WTC11 (cell line): ENCODE data around the gene SEC16B. TPM values are rescaled to one million over a fixed set of nuclear protein-coding genes. Genes with fewer than 3 reads are reported as not detected.
A peak's percentile ranks its signal among the peaks of the same experiment; 100 is the strongest.

ENCODE experiments used
- ATAC-seq: fragments of 200-7000 bp; cut with Tn5 transposase; 2 replicates; pipeline ENCODE4 v1.10.0; 2021; ENCODE audit warnings: mild to moderate bottlenecking, moderate library complexity
- Bru-seq: library from RNA; stranded (reverse); fragments of 400-500 nt; gene quantifications from one replicate; lab custom pipeline; 2021; lab: Mats Ljungman, UMichigan
- CTCF ChIA-PET: fragments of 300-600 bp; sonication (Branson Sonifier 250); formaldehyde crosslinking; loops from one replicate; lab custom pipeline; 2021; ENCODE audit warnings: antibody characterized with exemption; lab: Charles Lee
- POLR2A ChIA-PET: fragments of 350-600 bp; sonication (Branson Sonifier 250); formaldehyde crosslinking; loops from one replicate; lab custom pipeline; 2021; ENCODE audit warnings: antibody characterized with exemption; lab: Charles Lee
- DNase-seq: peaks from one replicate; pipeline ENCODE4 v3.0.0; 2021; ENCODE audit warnings: low spot score
- H3K27ac Mint-ChIP-seq: 2 replicates; pipeline ENCODE4 v1.8.0; 2021; ENCODE audit warnings: mixed read lengths
- H3K27me3 Mint-ChIP-seq: 2 replicates; pipeline ENCODE4 v1.8.0; 2021; ENCODE audit warnings: low read depth, mild to moderate bottlenecking, moderate library complexity, mixed read lengths
- H3K36me3 Mint-ChIP-seq: 2 replicates; pipeline ENCODE4 v1.8.0; 2021; ENCODE audit warnings: mixed read lengths
- H3K4me1 Mint-ChIP-seq: 2 replicates; pipeline ENCODE4 v1.8.0; 2022; ENCODE audit warnings: mixed read lengths
- H3K4me3 Mint-ChIP-seq: 2 replicates; pipeline ENCODE4 v1.8.0; 2021; ENCODE audit warnings: mild to moderate bottlenecking, moderate library complexity, mixed read lengths
- H3K9me3 Mint-ChIP-seq: 2 replicates; pipeline ENCODE4 v1.8.0; 2021; ENCODE audit warnings: mixed read lengths
- ESRRA ChIP-seq: sonication (generic); formaldehyde crosslinking; IDR thresholded peaks from 2 replicates; pipeline ENCODE4 v1.8.1; 2022; ENCODE audit warnings: mild to moderate bottlenecking, missing genetic modification reagents, borderline replicate concordance
- GABPB1 ChIP-seq: sonication (generic); formaldehyde crosslinking; IDR thresholded peaks from 2 replicates; pipeline ENCODE4 v1.8.1; 2023; ENCODE audit warnings: mild to moderate bottlenecking, missing genetic modification reagents
- IRF2 ChIP-seq: sonication (generic); formaldehyde crosslinking; IDR thresholded peaks from 2 replicates; pipeline ENCODE4 v1.8.0; 2022; ENCODE audit warnings: low read depth, missing genetic modification reagents, borderline replicate concordance
- MYBL2 ChIP-seq: sonication (generic); formaldehyde crosslinking; IDR thresholded peaks from 2 replicates; pipeline ENCODE4 v1.8.1; 2023; ENCODE audit warnings: mild to moderate bottlenecking, moderate library complexity, missing genetic modification reagents
- OVOL2 ChIP-seq: fragments of 250-450 bp; sonication (Bioruptor Pico); IDR thresholded peaks from 2 replicates; pipeline ENCODE4 v1.9.0; 2021; ENCODE audit warnings: mild to moderate bottlenecking, borderline replicate concordance
- RELA ChIP-seq: sonication (generic); formaldehyde crosslinking; IDR thresholded peaks from 2 replicates; pipeline ENCODE4 v1.8.1; 2022; ENCODE audit warnings: missing genetic modification reagents, mild to moderate bottlenecking, borderline replicate concordance
- RORB ChIP-seq: fragments of 250-450 bp; sonication (Bioruptor Pico); IDR thresholded peaks from 2 replicates; pipeline ENCODE4 v1.9.0; 2021; ENCODE audit warnings: mild to moderate bottlenecking
- ZBTB21 ChIP-seq: sonication (generic); formaldehyde crosslinking; IDR thresholded peaks from 2 replicates; pipeline ENCODE4 v1.8.1; 2023; ENCODE audit warnings: mild to moderate bottlenecking, missing genetic modification reagents, borderline replicate concordance
- ZNF232 ChIP-seq: sonication (generic); formaldehyde crosslinking; IDR thresholded peaks from 2 replicates; pipeline ENCODE4 v1.8.0; 2022; ENCODE audit warnings: mild to moderate bottlenecking, missing genetic modification reagents
- ZNF416 ChIP-seq: fragments of 250-450 bp; sonication (Bioruptor Pico); IDR thresholded peaks from 2 replicates; pipeline ENCODE4 v1.9.0; 2021; ENCODE audit warnings: mild to moderate bottlenecking, inconsistent platforms
- long read RNA-seq, 3 experiments: library from RNA in 1 of 3; library from capped mRNA in 1 of 3; library from polyadenylated mRNA in 1 of 3; unstranded in 2 of 3; stranded (forward) in 1 of 3; transcript quantifications; one replicate each; pipeline ENCODE4 v2.0.0, GENCODE V29; 2021
- total RNA-seq: library from RNA; stranded (reverse); gene quantifications from 3 replicates; pipeline ENCODE4 v1.2.3, GENCODE V29; 2021
- TF ChIP-seq, protein P1 (sequence below): sonication (generic); formaldehyde crosslinking; IDR thresholded peaks from 2 replicates; pipeline ENCODE4 v1.8.0; 2023; ENCODE audit warnings: missing genetic modification reagents, mild to moderate bottlenecking, borderline replicate concordance
- TF ChIP-seq, protein P2 (sequence below): fragments of 250-450 bp; sonication (Bioruptor Pico); conservative IDR thresholded peaks from 2 replicates; pipeline ENCODE4 v1.9.0; 2021; ENCODE audit warnings: mild to moderate bottlenecking

The SEC16B gene, protein sequence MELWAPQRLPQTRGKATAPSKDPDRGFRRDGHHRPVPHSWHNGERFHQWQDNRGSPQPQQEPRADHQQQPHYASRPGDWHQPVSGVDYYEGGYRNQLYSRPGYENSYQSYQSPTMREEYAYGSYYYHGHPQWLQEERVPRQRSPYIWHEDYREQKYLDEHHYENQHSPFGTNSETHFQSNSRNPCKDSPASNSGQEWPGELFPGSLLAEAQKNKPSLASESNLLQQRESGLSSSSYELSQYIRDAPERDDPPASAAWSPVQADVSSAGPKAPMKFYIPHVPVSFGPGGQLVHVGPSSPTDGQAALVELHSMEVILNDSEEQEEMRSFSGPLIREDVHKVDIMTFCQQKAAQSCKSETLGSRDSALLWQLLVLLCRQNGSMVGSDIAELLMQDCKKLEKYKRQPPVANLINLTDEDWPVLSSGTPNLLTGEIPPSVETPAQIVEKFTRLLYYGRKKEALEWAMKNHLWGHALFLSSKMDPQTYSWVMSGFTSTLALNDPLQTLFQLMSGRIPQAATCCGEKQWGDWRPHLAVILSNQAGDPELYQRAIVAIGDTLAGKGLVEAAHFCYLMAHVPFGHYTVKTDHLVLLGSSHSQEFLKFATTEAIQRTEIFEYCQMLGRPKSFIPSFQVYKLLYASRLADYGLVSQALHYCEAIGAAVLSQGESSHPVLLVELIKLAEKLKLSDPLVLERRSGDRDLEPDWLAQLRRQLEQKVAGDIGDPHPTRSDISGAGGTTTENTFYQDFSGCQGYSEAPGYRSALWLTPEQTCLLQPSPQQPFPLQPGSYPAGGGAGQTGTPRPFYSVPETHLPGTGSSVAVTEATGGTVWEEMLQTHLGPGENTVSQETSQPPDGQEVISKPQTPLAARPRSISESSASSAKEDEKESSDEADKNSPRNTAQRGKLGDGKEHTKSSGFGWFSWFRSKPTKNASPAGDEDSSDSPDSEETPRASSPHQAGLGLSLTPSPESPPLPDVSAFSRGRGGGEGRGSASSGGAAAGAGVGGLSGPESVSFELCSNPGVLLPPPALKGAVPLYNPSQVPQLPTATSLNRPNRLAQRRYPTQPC
- 0.90 to 1.7 TPM (median 0.92 TPM) in 3 replicates for total RNA-seq
- Bru-seq, nascent RNA, result percentile 22 among the genes with signal in this experiment
- long read RNA-seq, experiment 1, partial matches to known transcripts, result 0 of 3 reads
- long read RNA-seq, experiment 1, other reads (novel, unspliced or antisense), result 3 of 3 reads
- long read RNA-seq, experiment 2, result 0 reads
- long read RNA-seq, experiment 3, result 0 reads

DNA sequence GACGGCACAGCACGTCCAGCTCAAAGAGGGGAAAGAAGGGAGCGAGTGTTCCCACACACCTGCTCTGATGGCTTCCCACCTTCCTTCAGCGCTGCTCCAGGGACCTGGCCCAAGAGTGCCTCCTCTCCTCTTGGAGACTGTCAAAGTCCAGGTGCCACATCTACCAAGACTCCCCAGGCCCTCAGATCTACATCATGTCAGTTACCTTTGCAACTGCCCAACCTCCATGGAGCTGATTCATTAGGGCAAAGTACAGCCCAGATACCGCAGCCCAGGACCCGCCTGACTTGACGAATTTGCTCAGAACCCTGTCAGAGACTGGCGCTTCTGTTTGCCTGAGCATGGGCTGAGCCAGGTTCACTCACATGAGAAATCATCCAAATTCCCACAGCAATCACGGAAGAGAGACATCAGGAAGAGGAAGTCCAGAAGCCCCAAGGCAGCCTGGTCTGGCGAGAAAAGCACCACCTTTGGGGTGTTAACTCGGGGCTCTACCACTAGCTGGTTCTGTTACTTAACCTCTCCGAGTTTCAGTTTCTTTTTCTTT lies at the start of gene SEC16B:
SEC16B (minus strand) TSS at position 234 of the 547 bp plus-strand sequence. CDS start 2,077 bp downstream, outside the sequence.
- Mint-ChIP-seq H3K4me3 (no peak within 1 kb of the TSS), H3K27ac (no peak within 1 kb of the TSS), H3K36me3 (no peaks in the 10 kb centered on the region), H3K27me3 (no peaks in the 10 kb centered on the region; the same call in 1 of the 2 replicates), H3K9me3 (peaks cover 10% of the 10 kb centered on the region), H3K4me1 (no peaks in the 10 kb centered on the region)
- no peak for ATAC-seq
- TF ChIP-seq GABPB1 (CRISPR knock-in tag) (peak; percentile 45; the same call in 1 of the 2 replicates), ZBTB21 (CRISPR knock-in tag) (no peak)
- DNase-seq, result no peak
- POLR2A ChIA-PET, result no interaction called here
- CTCF ChIA-PET, result interaction anchor here (0.7 kb wide), 1 partner anchor 531 kb away, joined by 3 read pairs; no protein-coding TSS in a partner anchor

DNA sequence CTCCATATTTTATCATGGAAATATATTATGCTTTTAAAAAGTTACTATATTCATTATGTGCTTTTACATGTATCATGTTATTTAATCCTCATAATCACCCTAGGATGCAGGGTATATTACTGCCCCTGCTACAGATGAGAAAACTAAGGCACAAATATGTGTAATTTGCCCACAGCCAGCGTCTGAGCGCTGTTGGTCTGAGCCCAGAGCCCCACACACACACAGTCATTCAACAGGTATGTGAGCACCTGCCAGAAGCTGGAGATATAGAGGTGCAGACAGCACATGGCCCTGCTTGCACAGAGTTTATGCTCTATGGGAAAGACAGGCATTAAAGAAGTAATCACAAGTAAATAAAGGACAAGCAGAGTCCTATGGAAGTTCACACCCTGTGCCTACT lies 49.8 kb upstream of the SEC16B start:
- DNase-seq, result no peak
- CTCF ChIA-PET, result interaction anchor here (1.4 kb wide), 1 partner anchor 12 kb away, joined by 8 read pairs; no protein-coding TSS in a partner anchor

More for the DNA sequence above, 49.8 kb upstream of the SEC16B start:
- Mint-ChIP-seq H3K27ac (no peak overlapping the region), H3K27me3 (no peaks in the 10 kb centered on the region; the same call in 1 of the 2 replicates), H3K4me1 (no peaks in the 10 kb centered on the region), H3K4me3 (no peak overlapping the region), H3K36me3 (peaks cover 23% of the 10 kb centered on the region), H3K9me3 (peaks cover 28% of the 10 kb centered on the region)
- no peak for ATAC-seq
- TF ChIP-seq MYBL2 (CRISPR knock-in tag), result no peak
- TF ChIP-seq OVOL2 (CRISPR knock-in tag), result no peak
- TF ChIP-seq RORB (CRISPR knock-in tag), result no peak
- no peak for TF ChIP-seq ZNF232 (CRISPR knock-in tag)
- TF ChIP-seq ZNF416 (CRISPR knock-in tag), result no peak
- TF ChIP-seq, protein P1, sequence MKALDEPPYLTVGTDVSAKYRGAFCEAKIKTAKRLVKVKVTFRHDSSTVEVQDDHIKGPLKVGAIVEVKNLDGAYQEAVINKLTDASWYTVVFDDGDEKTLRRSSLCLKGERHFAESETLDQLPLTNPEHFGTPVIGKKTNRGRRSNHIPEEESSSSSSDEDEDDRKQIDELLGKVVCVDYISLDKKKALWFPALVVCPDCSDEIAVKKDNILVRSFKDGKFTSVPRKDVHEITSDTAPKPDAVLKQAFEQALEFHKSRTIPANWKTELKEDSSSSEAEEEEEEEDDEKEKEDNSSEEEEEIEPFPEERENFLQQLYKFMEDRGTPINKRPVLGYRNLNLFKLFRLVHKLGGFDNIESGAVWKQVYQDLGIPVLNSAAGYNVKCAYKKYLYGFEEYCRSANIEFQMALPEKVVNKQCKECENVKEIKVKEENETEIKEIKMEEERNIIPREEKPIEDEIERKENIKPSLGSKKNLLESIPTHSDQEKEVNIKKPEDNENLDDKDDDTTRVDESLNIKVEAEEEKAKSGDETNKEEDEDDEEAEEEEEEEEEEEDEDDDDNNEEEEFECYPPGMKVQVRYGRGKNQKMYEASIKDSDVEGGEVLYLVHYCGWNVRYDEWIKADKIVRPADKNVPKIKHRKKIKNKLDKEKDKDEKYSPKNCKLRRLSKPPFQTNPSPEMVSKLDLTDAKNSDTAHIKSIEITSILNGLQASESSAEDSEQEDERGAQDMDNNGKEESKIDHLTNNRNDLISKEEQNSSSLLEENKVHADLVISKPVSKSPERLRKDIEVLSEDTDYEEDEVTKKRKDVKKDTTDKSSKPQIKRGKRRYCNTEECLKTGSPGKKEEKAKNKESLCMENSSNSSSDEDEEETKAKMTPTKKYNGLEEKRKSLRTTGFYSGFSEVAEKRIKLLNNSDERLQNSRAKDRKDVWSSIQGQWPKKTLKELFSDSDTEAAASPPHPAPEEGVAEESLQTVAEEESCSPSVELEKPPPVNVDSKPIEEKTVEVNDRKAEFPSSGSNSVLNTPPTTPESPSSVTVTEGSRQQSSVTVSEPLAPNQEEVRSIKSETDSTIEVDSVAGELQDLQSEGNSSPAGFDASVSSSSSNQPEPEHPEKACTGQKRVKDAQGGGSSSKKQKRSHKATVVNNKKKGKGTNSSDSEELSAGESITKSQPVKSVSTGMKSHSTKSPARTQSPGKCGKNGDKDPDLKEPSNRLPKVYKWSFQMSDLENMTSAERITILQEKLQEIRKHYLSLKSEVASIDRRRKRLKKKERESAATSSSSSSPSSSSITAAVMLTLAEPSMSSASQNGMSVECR (CRISPR knock-in tag), result no peak
- no peak for TF ChIP-seq ESRRA
- TF ChIP-seq, protein P2, sequence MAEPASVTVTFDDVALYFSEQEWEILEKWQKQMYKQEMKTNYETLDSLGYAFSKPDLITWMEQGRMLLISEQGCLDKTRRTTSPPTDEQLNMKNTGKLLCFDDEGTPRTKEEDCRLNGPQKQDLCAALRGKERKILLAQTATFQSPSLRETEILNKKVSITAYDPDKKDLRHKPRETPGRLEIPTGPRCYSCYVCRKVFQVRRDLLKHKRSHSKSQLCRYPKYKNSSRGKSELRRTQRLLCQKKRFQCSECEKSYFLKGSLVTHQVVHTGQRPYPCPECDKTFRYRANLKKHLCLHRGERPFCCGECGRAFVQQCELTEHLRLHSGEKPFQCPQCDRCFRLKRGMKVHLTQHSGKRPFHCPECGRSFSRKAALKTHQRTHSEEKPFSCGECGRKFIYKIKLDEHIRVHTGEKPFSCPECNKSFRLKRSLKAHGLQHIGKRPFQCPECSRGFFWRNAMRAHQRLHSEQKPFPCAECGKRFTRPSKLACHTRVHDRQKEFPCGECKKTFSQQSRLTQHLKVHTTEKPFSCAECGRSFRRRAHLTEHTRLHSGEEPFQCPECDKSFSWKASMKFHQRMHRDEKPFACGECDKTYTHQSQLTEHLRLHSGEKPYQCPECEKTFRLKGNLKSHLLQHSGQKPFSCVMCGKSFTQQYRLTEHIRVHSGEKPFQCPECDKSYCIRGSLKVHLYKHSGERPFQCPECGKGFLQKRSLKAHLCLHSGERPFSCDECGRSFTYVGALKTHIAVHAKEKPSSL (CRISPR knock-in tag), result no peak
- no peak for TF ChIP-seq IRF2 (CRISPR knock-in tag)
- no peak for TF ChIP-seq RELA (CRISPR knock-in tag)
- POLR2A ChIA-PET, result no interaction called here
